ENCODE measurements around the gene NR2C2.

GRCh38 chr3:15065550-15066007 is 118.2 kb downstream of the NR2C2 start:
- TF ChIP-seq YY1 (IDR thresholded peaks at IDR 0.05; ENCODE audit: low read depth) (no peak), EP300 (IDR thresholded peaks at IDR 0.05; ENCODE audit: borderline replicate concordance) (no peak)
